GM21447 (cell line): ENCODE measurements around the gene GTPBP1.

Experiments used
- ATAC-seq: cut with Tn5 transposase; IDR thresholded peaks from one replicate; pipeline ENCODE4 v1.9.1; 2021; ENCODE audit not compliant: unreplicated experiment

The GTPBP1 gene

GRCh38 chr22:38782402-38783094 is 76.8 kb downstream of the GTPBP1 start:
- ATAC-seq: no peak
